ENCODE results near the gene SIX2. TPM values are rescaled to one million over a fixed set of nuclear protein-coding genes. Genes with fewer than 3 reads are reported as not detected.

SIX2 gene
- total RNA-seq, 1 experiment from 2014 or later: 0.51 TPM

- ATAC-seq (peak; percentile 96), DNase-seq (ENCODE audit: low read depth, low spot score) (peak; percentile 61)
- H3K36me3 ChIP-seq (ENCODE audit: control insufficient read depth, insufficient read depth, low read length): no peaks in the 10 kb centered on the region
- POLR2A ChIA-PET: no interaction called here
- CTCF ChIA-PET: interaction anchor here (0.6 to 2.0 kb wide), 7 partner anchors 11 to 516 kb away, joined by 3 to 12 read pairs (median 4); no protein-coding TSS in a partner anchor
- no peak overlapping the region for H3K4me3 ChIP-seq (ENCODE audit: low read depth in 2 of 2, low read length in 2 of 2)
- intact Hi-C loops (cut with micrococcal nuclease; ENCODE audit: unreplicated experiment) (loop anchor here (1.0 kb wide), 1 partner anchor 513 kb away; no protein-coding TSS in a partner anchor), in situ Hi-C loops (cut with HindIII; ENCODE audit: low pct_unique_long_range_greater_than_20kb, low sequenced_read_pairs) (no loop called here)
- no peak for TF ChIP-seq POLR2AphosphoS5 (IDR thresholded peaks at IDR 0.05; ENCODE audit: low read depth, low read length)
- TF ChIP-seq SIN3A (IDR thresholded peaks at IDR 0.05; ENCODE audit: borderline replicate concordance, insufficient read depth, low read depth, low read length): no peak
- TF ChIP-seq, protein P1, sequence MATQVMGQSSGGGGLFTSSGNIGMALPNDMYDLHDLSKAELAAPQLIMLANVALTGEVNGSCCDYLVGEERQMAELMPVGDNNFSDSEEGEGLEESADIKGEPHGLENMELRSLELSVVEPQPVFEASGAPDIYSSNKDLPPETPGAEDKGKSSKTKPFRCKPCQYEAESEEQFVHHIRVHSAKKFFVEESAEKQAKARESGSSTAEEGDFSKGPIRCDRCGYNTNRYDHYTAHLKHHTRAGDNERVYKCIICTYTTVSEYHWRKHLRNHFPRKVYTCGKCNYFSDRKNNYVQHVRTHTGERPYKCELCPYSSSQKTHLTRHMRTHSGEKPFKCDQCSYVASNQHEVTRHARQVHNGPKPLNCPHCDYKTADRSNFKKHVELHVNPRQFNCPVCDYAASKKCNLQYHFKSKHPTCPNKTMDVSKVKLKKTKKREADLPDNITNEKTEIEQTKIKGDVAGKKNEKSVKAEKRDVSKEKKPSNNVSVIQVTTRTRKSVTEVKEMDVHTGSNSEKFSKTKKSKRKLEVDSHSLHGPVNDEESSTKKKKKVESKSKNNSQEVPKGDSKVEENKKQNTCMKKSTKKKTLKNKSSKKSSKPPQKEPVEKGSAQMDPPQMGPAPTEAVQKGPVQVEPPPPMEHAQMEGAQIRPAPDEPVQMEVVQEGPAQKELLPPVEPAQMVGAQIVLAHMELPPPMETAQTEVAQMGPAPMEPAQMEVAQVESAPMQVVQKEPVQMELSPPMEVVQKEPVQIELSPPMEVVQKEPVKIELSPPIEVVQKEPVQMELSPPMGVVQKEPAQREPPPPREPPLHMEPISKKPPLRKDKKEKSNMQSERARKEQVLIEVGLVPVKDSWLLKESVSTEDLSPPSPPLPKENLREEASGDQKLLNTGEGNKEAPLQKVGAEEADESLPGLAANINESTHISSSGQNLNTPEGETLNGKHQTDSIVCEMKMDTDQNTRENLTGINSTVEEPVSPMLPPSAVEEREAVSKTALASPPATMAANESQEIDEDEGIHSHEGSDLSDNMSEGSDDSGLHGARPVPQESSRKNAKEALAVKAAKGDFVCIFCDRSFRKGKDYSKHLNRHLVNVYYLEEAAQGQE (IDR thresholded peaks at IDR 0.05; ENCODE audit: insufficient read depth in 1 of 2, low read depth in 2 of 2, low read length in 1 of 2): 0 out of 4 replicates have a peak, but pooled peaks of 1 of the 2 experiments have one; percentile 31
- TF ChIP-seq, protein P2, sequence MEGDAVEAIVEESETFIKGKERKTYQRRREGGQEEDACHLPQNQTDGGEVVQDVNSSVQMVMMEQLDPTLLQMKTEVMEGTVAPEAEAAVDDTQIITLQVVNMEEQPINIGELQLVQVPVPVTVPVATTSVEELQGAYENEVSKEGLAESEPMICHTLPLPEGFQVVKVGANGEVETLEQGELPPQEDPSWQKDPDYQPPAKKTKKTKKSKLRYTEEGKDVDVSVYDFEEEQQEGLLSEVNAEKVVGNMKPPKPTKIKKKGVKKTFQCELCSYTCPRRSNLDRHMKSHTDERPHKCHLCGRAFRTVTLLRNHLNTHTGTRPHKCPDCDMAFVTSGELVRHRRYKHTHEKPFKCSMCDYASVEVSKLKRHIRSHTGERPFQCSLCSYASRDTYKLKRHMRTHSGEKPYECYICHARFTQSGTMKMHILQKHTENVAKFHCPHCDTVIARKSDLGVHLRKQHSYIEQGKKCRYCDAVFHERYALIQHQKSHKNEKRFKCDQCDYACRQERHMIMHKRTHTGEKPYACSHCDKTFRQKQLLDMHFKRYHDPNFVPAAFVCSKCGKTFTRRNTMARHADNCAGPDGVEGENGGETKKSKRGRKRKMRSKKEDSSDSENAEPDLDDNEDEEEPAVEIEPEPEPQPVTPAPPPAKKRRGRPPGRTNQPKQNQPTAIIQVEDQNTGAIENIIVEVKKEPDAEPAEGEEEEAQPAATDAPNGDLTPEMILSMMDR (IDR thresholded peaks at IDR 0.05): peak; percentile 86
- no peak for TF ChIP-seq TCF7L2 (IDR thresholded peaks at IDR 0.05; ENCODE audit: low read depth, low read length)
- no peak overlapping the region for H3K27ac ChIP-seq (ENCODE audit: low read length)
- H3K27me3 ChIP-seq (ENCODE audit: control insufficient read depth, insufficient read depth, low read length): peaks cover 6% of the 10 kb centered on the region; the same call in 1 of the 2 replicates
- H3K9me3 ChIP-seq (ENCODE audit: control insufficient read depth, insufficient read depth, low read depth, low read length): no peaks in the 10 kb centered on the region
- no peaks in the 10 kb centered on the region for H3K4me1 ChIP-seq (ENCODE audit: control insufficient read depth, insufficient read depth, low read length)
- no TSS peak for BruUV-seq (replicated peaks)
Measured at GRCh38 chr2:44981714-44982108, 27.5 kb downstream of the SIX2 start.

DNA sequence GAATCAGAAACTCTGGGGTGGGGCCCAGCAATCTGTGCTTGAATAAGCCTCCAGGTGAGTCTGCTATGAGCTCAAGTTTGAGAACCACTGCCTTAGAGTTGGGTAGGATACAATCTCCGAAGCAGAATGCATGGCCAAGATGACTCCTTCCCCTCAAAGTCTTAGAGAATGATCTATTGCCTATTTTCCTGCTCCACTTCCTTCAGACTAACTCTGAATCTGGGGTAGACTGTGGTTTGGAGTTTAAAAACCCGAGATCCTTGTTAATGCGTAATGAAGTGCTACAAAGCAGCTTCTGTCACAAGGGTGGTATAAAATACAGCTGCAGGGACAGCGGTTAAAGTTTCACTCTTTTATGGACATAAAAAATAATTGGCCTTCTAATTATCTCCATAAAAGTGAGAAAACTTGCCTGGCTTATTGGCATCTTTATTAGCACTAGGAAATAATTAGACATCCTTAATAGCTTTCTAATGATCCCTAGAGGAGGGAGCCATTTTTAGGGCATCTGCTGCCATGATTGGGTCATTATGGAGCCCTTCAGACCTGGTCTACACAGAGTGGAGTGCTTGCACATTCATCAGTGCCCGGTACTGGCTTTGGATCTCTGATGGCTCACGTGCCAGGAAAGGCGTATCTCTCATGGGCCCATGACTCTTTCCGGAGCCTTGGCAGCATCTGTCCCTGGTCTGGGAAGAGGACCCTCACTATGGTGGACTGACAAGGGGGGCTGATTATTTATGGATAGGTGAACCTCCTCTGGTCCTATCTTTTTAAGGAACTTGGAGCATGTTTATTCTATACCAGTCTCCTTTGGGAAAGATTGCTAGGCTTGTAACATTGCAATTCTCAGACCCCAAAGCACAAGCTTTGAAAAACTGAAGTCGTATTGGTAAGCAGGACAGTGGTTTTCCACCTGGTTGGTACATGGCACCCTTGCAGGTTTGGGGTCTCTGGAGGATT, 28.2 kb downstream of the SIX2 start:
- DNase-seq (ENCODE audit: low read depth, low spot score) (no peak), ATAC-seq (peak; percentile 71)
- no TSS peak for BruUV-seq (replicated peaks)
- H3K36me3 ChIP-seq (ENCODE audit: control insufficient read depth, insufficient read depth, low read length): no peaks in the 10 kb centered on the region
- H3K4me3 ChIP-seq (ENCODE audit: low read depth in 2 of 2, low read length in 2 of 2): no peak overlapping the region
- ChIA-PET POLR2A (interaction anchor here (0.6 kb wide), 1 partner anchor 745 kb away, joined by 4 read pairs; no protein-coding TSS in a partner anchor), CTCF (interaction anchor here (0.6 to 2.0 kb wide), 6 partner anchors 11 to 516 kb away, joined by 3 to 12 read pairs (median 4); no protein-coding TSS in a partner anchor)
- intact Hi-C loops (cut with micrococcal nuclease; ENCODE audit: unreplicated experiment): loop anchor here (1.0 kb wide), 1 partner anchor 513 kb away; no protein-coding TSS in a partner anchor
- TF ChIP-seq, protein P2 (IDR thresholded peaks at IDR 0.05): no peak
- TF ChIP-seq, protein P1 (IDR thresholded peaks at IDR 0.05; ENCODE audit: insufficient read depth in 1 of 2, low read depth in 2 of 2, low read length in 1 of 2): no peak
- TF ChIP-seq SIN3A (IDR thresholded peaks at IDR 0.05; ENCODE audit: borderline replicate concordance, insufficient read depth, low read depth, low read length): no peak
- TF ChIP-seq POLR2AphosphoS5 (IDR thresholded peaks at IDR 0.05; ENCODE audit: low read depth, low read length): no peak
- no peak overlapping the region for H3K27ac ChIP-seq (ENCODE audit: low read length)
- no peaks in the 10 kb centered on the region for H3K4me1 ChIP-seq (ENCODE audit: control insufficient read depth, insufficient read depth, low read length)
- in situ Hi-C loops (cut with HindIII; ENCODE audit: low pct_unique_long_range_greater_than_20kb, low sequenced_read_pairs): no loop called here
- peaks cover 3% of the 10 kb centered on the region; the same call in 1 of the 2 replicates for H3K27me3 ChIP-seq (ENCODE audit: control insufficient read depth, insufficient read depth, low read length)
- no peaks in the 10 kb centered on the region for H3K9me3 ChIP-seq (ENCODE audit: control insufficient read depth, insufficient read depth, low read depth, low read length)
